ENCODE measurements around the gene POLG2.
A peak's percentile ranks its signal among the peaks of the same experiment; 100 is the strongest.

The POLG2 gene

GRCh38 chr17:64496786-64497564 is at the start of gene POLG2:
TSS of gene POLG2 (minus strand) at chr17:64497054. CDS start at chr17:64496968, 86 bp downstream.
- peak; percentile 20 for FAIRE-seq

GRCh38 chr17:64544742-64545141 is 47.9 kb upstream of the POLG2 start:
- no peak for FAIRE-seq

More at GRCh38 chr17:64496786-64497564, at the start of gene POLG2:
- peak; percentile 86 for DNase-seq (ENCODE audit: low spot score)

GRCh38 chr17:64540118-64540776 is 43.4 kb upstream of the POLG2 start:
- DNase-seq (ENCODE audit: low spot score) (no peak), FAIRE-seq (no peak)

More at GRCh38 chr17:64544742-64545141, 47.9 kb upstream of the POLG2 start:
- DNase-seq (ENCODE audit: low spot score), result no peak

GRCh38 chr17:64538508-64539130 is 41.8 kb upstream of the POLG2 start:
- DNase-seq (ENCODE audit: low spot score) (no peak), FAIRE-seq (no peak)

- no peak for FAIRE-seq
- DNase-seq (ENCODE audit: low spot score), result no peak
These were observed 40.6 kb upstream of the POLG2 start for GRCh38 chr17:64537488-64537887.

- FAIRE-seq, result no peak
- DNase-seq (ENCODE audit: low spot score), result no peak
These were observed 40.1 kb upstream of the POLG2 start for GRCh38 chr17:64536913-64537312.

- no peak for FAIRE-seq
- DNase-seq (ENCODE audit: low spot score), result no peak
These were observed 38.5 kb upstream of the POLG2 start for GRCh38 chr17:64535357-64535756.

- DNase-seq (ENCODE audit: low spot score) (no peak), FAIRE-seq (no peak)
These were observed 37.3 kb upstream of the POLG2 start for GRCh38 chr17:64534187-64534586.

GRCh38 chr17:64533784-64534183 is 36.9 kb upstream of the POLG2 start:
- FAIRE-seq, result no peak
- no peak for DNase-seq (ENCODE audit: low spot score)

- no peak for FAIRE-seq
- no peak for DNase-seq (ENCODE audit: low spot score)
These were observed 35.6 kb upstream of the POLG2 start for GRCh38 chr17:64532409-64532808.

- FAIRE-seq, result no peak
These were observed 35.1 kb upstream of the POLG2 start for GRCh38 chr17:64531955-64532371.

GRCh38 chr17:64529221-64529620 is 32.4 kb upstream of the POLG2 start:
- DNase-seq (ENCODE audit: low spot score) (no peak), FAIRE-seq (no peak)

More at GRCh38 chr17:64531955-64532371, 35.1 kb upstream of the POLG2 start:
- DNase-seq (ENCODE audit: low spot score), result no peak

- no peak for FAIRE-seq
- DNase-seq (ENCODE audit: low spot score), result no peak
These were observed 31.1 kb upstream of the POLG2 start for GRCh38 chr17:64527914-64528313.

- no peak for DNase-seq (ENCODE audit: low spot score)
- FAIRE-seq, result no peak
These were observed 23.5 kb upstream of the POLG2 start for GRCh38 chr17:64520359-64520758.

GRCh38 chr17:64519601-64520000 is 22.7 kb upstream of the POLG2 start:
- FAIRE-seq (no peak), DNase-seq (ENCODE audit: low spot score) (no peak)

- FAIRE-seq, result no peak
- DNase-seq (ENCODE audit: low spot score), result no peak
These were observed 19.0 kb upstream of the POLG2 start for GRCh38 chr17:64515829-64516228.

GRCh38 chr17:64515419-64515818 is 18.6 kb upstream of the POLG2 start:
- no peak for FAIRE-seq

GRCh38 chr17:64509179-64509578 is 12.3 kb upstream of the POLG2 start:
- FAIRE-seq (no peak), DNase-seq (ENCODE audit: low spot score) (no peak)

More at GRCh38 chr17:64515419-64515818, 18.6 kb upstream of the POLG2 start:
- no peak for DNase-seq (ENCODE audit: low spot score)

GRCh38 chr17:64508683-64509082 is 11.8 kb upstream of the POLG2 start:
- FAIRE-seq (no peak), DNase-seq (ENCODE audit: low spot score) (no peak)

GRCh38 chr17:64507413-64507782 is 10.5 kb upstream of the POLG2 start:
- no peak for FAIRE-seq
- DNase-seq (ENCODE audit: low spot score), result peak; percentile 67

- peak; percentile 26 for FAIRE-seq
- DNase-seq (ENCODE audit: low spot score), result no peak
These were observed 9.9 kb upstream of the POLG2 start, which contains the start of gene CEP95 for GRCh38 chr17:64506576-64507412. TSS of gene CEP95 (plus strand) at chr17:64506977. CDS start at chr17:64507098, 121 bp downstream.

All from RCC 7860 (cell line).